GM19351 (cell line): ENCODE measurements around the gene SMARCA4.
"Not testable (repeated sequence)": the region's sequence is repeated elsewhere in the genome, so short reads cannot be mapped to it uniquely, and the experiment has no call there.

Experiments
- ATAC-seq: cut with Tn5 transposase; IDR thresholded peaks from one replicate; pipeline ENCODE4 v1.9.1; 2021; ENCODE audit warnings: mild to moderate bottlenecking, moderate library complexity; ENCODE audit not compliant: unreplicated experiment

Gene SMARCA4

DNA sequence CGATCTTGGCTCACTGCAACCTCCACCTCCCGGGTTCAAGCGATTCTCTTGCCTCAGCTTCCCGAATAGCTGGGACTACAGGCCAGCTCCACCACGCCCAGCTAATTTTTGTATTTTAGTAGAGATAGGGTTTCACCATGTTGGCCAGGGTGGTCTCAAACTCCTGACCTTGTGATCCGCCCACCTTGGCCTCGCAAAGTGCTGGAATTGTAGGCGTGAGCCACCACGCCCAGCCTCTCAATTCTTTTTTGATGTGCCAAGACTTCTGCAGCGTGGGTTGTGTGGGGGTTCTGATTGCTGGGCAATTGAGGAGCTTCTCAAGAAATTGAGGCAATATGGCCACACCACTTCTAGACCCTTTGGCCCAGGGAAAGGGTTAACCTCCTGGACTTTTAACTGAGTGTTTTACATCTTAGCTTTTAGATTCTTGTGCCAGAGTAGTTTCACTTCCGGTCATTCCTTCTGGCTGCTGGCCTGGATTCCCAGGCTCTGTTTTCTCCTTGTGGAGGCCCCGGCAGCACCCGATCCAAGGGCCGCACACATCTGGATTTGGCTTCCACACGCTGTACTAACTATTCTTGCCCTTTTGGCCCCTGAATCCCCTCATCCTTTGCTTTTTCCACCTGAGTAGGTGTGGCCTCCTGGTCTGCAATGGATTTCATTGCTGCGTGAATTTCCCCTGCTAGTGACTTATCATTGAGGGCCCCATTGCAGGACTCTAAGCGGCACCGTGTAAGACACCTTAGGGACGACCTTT is 14.7 kb downstream of the SMARCA4 start:
- ATAC-seq, result no peak

DNA sequence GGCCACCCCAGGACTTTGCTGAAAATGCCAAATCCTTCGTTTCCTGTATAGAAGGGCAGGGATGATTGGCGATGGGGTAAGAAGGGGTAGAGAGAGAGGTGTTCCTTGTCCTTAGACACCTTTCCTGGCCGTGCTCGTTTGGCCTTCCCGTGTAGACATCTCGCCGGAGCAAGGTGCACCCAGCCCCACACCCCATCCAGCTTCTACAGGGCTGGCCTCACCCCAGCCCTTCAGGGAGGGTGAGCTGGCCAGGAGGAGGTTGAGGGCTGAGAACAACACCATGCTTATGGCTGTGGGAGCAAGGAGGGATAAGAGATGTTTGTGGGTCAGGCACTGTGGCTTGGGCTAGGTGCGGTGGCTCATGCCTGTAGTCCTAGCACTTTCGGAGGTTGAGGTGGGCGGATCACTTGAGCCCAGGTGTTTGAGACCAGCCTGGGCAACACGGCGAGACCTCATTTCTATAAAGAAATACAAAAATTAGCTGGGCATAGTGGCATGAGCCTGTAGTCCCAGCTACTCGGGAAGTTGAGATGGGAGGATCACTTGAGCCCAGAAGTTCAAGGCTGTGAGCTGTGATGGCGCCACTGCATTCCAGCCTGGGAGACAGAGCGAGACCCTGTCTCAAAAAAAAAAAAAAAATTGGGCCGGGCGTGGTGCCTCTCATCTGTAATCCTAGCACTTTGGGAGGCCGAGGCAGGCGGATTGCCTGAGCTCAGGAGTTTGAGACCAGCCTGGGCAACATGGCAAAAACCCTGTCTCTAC is 15.5 kb downstream of the SMARCA4 start:
- ATAC-seq, result no peak

DNA sequence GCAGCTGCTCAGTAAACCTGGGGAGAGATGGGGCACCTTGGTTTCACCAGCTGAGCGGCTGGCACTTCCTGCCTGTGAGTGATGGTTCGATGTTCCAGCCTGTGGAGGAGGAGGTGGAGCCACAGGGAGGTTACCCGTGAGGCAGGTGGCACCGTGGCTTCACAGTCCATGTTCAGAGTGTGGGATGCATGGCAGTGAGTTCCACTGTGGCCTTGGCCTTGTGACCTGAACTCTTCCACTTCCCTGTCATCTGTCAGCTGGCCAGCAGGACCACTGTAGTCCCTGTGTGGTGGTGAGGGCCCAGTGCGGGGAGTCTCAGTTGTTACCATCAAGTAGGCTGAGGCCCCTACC is 16.9 kb downstream of the SMARCA4 start:
- ATAC-seq, result no peak

DNA sequence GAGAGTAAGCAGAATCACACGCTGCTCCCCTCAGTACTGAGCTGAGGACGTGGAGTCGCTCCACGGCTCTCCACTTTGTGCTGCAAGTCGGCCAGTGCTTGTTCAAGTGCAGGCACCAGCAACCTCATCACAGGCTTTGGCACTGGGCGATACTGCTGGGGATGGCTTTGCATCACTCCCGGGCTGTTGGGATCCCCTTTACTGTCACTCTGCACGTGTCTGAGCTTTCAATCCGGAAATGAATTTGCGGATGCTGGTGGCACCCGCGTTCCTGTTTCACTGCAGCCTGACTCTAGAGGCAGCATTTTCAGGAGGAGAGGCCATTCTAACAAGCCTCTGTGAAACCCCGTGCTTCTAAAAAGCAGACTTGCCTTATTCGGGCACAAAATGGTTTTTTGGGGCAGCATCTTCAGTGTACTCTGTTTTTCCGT is 19.1 kb downstream of the SMARCA4 start:
- ATAC-seq, result no peak

DNA sequence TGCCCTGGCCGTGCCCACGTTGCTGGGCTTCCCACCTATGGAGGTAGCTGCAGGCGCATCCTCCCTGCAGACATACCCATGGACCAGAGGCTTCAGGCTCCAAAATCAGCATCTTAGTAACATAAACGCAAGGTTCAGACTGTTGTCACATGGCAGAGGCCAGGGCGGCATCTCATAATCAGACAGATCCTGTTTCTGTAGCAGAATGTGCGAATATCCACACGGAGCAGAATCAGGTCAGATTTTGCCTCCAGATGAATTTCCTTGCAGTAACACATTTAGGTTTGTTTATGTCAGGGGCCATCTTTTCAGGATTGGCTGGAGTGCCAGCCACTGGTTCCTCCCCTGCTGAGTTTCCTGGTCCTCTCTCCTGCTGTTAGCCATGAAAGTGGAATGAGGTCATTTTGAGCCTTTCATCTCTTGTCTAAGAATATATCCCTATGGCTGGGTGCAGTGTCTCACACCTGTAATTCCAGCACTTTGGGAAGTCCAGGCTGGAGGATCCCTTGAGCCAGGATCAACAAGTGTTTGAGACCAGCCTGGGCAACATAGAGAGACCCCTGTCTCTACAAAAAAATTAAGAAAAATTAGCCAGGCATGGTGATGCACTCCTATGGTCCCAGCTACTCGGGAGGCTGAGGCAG is 20.5 kb downstream of the SMARCA4 start:
- ATAC-seq, result no peak

DNA sequence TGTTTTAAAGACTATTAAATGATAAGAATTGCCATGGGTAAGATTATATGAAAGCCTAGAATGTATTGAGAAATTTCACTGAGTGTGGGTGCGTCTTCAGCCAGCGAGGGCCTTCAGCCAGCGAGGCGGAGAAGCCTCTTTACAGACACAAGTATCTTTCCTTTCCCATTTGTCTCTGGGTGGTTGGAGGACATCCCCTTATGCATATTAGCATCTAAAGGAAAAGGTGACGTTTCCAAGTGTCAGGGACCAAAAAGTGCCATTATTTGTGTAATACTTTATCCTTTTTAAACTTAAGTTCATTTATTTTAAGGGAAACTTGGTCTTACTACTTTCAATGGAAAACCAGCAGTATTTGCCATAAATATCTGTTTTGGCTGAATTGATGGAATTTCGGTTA is 22.2 kb downstream of the SMARCA4 start:
- no peak for ATAC-seq

DNA sequence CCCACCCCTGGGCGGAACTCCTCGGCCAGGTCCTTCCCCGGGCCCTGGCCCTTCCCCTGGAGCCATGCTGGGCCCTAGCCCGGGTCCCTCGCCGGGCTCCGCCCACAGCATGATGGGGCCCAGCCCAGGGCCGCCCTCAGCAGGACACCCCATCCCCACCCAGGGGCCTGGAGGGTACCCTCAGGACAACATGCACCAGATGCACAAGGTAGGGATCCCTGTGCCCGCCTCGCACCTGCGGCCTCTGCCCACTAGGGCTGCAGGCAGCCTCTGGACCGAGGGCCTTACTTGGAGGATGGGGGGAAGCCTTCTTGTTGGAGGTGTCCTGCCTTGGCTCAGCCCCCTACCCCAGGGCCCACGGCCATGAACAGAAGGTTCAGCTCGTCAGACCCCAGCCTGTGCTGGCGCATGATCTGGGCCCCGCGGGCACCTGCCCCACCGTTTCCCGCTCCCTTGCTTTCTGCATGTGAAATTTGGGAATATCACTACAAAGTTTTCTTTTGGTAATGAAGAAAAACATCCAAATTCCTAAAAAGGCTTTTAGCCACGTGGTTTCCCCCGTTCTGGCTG is 23.4 kb downstream of the SMARCA4 start:
- ATAC-seq, result no peak

DNA sequence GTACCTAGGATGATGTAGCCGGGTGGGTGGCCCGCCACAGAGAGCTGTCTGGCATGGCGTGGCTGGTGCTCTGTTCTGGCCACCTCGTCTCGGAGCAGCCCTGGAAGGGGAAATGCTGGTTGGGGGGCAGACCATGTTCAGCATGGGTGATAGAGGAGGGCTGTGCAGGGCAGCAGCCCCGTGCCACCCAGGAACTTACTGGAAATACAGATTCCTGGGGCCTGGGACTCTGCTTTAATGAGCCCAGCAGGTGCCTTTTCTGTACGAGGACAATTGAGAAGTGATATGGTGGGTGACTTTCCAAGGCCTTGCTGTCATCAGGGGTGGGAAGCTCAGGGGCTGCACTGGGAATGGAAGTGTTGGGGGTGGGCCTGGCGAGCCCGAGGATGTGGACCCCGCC is 24.7 kb downstream of the SMARCA4 start:
- no peak for ATAC-seq

DNA sequence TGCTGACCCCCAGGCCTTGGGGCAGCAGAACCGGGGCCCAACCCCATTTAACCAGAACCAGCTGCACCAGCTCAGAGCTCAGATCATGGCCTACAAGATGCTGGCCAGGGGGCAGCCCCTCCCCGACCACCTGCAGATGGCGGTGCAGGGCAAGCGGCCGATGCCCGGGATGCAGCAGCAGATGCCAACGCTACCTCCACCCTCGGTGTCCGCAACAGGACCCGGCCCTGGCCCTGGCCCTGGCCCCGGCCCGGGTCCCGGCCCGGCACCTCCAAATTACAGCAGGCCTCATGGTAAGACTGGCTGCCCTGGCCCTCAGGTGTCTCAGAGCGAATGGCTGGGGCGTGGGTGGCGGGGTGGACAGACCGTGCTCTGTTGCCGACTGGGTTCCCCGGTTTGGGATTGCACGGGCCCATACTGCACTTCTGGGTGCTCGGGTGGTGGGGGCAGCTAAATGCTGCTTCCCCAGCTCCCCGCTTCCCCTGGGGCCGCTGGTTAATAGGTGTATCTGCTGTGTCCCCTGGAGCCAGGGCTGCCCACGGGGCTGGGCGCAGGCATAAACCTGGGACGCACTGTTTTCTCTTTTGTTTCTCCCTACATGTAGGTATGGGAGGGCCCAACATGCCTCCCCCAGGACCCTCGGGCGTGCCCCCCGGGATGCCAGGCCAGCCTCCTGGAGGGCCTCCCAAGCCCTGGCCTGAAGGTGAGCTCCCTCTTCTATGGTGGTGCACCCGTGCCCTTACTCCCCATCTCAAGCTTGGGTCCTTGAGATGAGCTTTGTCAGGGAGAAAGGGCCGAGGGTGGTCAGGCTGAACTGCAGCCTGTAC is 25.7 kb downstream of the SMARCA4 start:
- no peak for ATAC-seq

DNA sequence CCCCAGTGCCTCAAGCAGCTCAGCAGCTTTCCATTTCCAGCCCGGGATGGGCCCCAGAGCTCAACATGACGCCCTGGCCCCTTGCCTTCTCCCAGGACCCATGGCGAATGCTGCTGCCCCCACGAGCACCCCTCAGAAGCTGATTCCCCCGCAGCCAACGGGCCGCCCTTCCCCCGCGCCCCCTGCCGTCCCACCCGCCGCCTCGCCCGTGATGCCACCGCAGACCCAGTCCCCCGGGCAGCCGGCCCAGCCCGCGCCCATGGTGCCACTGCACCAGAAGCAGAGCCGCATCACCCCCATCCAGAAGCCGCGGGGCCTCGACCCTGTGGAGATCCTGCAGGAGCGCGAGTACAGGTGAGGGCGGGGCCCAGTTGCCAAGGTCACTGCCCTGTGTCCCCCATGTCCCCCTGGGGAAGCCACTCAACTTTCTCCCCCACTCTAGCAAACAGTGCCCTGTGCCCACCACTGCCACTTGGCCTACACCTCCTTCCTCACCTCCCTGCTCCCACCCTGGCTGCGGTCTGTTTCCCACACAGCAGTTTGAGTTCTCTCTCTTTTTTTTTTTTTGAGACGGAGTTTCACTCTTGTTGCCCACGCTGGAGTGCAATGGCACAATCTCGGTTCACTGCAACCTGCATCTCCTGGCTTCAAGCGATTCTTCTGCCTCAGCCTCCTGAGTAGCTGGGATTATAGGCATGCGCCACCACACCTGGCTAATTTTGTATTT is 26.9 kb downstream of the SMARCA4 start:
- ATAC-seq, result no peak

DNA sequence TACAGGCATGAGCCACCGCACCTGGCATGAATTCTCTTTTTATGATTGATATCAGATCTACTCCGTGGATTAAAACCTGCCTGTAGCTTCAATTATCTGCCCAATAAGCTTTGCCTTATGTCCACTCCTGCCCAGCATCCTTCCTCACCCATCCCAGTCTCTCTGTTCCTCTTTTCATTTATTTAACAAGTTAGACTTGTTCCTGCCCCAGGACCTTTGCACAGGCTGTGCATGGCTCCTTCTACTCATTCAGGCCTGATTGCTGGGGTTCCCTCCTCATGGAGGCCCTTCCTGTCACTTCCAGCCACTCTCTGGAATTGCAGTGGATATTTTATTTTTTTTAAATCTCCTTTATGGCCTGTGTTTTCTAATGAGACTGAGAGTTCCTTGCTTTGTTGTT is 27.6 kb downstream of the SMARCA4 start:
- ATAC-seq, result no peak

DNA sequence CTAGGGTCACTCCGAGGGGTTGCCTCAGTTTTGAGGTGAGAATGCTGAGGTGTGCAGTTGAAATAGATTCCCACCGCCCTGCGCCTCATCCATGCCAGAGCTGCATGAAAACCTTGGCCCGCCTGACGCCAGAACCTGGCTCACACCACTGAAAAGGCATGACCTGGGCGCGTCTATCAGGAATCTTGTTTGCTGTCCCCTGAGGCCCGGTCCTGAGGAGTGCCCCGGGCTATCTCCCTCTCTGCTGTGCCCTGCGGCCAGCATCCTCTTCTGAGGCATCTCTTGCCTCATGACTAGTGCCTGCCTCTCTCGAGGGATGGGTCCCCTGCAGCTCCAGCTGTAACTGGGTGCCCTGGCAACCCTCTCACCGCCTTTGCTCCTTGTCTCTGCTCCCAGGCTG is 28.1 kb downstream of the SMARCA4 start:
- ATAC-seq, result no peak

DNA sequence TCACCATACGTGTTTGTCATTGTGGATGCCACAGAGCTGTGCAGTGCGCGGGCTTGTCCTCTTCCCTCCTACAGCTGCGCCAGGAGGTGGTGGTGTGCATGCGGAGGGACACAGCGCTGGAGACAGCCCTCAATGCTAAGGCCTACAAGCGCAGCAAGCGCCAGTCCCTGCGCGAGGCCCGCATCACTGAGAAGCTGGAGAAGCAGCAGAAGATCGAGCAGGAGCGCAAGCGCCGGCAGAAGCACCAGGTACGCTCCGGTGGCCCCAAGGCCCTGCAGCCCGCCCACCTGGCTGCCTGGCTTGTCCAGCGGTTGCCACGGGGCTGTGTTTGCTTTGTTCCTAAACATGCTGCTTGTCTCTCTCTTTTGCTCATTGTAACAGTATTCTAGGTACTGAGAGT is 30.2 kb downstream of the SMARCA4 start:
- no peak for ATAC-seq

DNA sequence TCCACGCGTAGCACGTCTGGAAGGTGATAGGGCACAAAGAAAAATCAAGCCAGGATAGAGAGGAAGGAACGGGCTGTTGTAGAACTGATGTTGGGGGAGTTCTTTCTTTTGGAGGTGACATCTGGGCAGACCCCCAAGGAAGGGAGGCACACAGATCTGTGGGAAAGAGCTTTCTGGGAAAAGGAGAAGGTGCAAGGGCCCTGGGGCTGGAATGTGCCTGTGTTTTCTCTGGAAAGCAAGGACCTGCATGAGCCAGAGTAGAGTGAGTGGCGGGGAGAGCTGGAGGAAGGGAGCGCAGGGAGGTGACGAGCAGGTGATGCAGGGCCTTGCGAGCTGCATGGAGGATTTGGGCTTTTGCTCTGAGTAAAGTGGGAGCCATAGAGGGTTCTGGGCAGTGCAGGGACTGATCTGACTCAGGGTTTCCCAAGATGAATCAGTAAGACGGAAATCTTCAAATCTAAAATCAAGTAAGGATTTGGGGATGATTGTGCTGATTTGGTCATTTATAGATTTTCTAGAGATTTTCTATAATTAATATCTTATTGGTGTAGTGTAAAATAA is 30.8 kb downstream of the SMARCA4 start:
- no peak for ATAC-seq

DNA sequence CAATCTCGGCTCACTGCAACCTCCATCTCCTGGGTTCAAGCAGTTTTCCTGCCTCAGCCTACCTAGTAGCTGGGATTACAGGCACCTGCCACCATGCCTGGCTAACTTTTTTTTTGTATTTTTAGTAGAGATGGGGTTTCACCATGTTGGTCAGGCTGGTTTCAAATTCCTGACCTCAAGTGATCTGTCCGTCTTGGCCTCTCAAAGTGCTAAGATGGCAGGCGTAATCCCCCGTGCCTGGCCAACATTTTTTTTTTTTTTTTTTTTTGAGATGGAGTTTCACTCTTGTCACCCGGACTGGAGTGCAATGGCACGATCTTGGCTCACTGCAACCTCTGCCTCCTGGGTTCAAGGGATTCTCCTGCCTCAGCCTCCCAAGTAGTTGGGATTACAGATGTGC is 31.3 kb downstream of the SMARCA4 start:
- not testable (repeated sequence) for ATAC-seq

DNA sequence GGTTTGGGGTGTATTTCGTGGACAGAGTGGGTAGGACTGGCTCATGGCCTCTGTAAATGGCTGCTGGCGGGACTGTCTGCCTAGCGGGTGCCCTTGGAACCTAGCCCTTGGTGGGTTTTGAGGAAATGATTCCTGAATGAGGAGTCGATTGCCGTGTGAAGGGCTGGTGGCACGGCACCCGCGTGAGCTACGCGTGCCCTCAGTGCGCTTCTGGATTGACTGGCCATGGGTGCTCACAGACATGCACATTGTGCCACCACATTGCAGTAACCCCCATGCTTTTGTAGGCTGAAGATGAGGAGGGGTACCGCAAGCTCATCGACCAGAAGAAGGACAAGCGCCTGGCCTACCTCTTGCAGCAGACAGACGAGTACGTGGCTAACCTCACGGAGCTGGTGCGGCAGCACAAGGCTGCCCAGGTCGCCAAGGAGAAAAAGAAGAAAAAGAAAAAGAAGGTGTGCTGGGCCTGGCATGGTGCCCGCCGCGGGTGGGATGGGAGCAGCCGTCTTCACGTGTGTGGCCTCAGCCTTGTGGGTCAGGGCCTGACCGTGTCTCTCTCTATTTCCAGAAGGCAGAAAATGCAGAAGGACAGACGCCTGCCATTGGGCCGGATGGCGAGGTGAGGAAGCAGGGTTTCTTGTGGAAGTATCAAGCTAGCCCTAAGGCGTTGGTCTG is 35.2 kb downstream of the SMARCA4 start:
- no peak for ATAC-seq

DNA sequence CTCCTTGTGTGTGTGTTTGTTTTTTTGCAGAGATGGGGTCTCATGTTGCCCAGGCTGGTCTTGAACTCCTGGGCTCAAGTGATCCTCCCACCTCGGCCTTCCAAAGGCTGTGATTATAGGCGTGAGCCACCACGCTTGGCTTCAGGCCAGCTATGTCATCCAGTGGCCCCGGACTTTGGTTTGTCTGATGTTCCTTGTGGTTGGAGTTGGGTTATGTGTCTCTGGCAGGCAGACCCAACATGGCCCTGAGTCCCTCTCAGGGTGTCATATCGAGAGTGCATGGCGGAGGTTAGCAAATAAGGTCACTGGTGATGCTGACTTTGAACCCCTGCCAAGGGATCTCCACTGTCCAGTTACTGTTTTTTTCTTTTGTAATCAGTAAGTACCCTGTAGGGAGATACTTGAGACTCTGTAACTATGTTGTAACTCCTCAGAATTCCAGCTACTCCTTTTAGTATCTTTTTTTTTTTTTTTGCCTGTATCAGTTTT is 37.3 kb downstream of the SMARCA4 start:
- no peak for ATAC-seq

DNA sequence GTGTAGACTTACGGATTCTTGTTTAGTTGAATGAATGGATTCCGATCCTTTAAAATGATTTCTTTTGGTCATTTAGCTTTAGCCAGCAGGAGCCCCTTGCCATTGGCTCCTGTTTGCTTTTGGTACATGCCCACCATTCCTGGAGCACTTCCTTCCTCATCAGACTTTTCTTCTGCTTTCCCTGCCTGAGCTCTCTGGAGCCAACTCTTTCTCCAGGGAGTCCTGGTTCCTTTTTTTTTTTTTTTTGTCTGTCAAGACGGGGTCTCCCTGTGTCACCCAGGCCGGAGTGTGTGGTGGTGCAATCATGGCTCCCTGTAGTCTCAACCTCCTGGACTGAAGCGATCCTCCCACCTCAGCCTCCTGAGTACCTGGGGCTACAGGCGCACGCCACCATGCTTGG is 37.8 kb downstream of the SMARCA4 start:
- no peak for ATAC-seq

DNA sequence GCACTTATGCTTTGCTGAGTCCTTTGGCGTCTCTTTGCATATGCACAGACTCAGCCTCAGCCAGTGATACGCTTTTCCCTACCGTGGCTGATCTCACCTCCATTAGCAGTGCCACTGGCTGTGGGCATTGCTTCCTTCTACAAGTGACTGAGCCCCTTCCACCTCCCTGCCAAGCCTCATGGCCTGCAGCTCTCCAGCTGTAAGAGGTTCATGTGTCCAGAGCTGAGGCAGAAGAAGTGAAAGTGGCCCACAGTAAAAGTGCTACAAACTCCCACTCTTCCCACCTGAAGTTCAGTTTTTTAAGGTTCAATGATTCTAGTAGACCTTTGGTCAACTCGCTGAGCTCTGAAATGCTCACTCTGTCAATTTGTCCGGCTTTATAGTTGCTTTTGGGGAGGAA is 44.7 kb downstream of the SMARCA4 start:
- ATAC-seq, result no peak
